ENCODE results near the gene XPO6. TPM values are rescaled to one million over a fixed set of nuclear protein-coding genes. Genes with fewer than 3 reads are reported as not detected.

The XPO6 gene
- total RNA-seq, 2 experiments from 2014 or later, result 130 to 167 TPM

- Histone ChIP-seq H3K36me3 (ENCODE audit: insufficient read depth, low read length) (peaks cover 53% of the 10 kb centered on the region), H3K4me1 (ENCODE audit: insufficient read depth, low read length, poor library complexity, severe bottlenecking) (peaks cover 25% of the 10 kb centered on the region), H3K4me2 (ENCODE audit: low read length) (peak overlapping the region; percentile 84), H3K9me2 (ENCODE audit: insufficient read depth, low read length) (no peaks in the 10 kb centered on the region), H3K9me3 (ENCODE audit: low read length) (no peaks in the 10 kb centered on the region), H2AFZ (ENCODE audit: low read length) (no peak overlapping the region), H3K79me2 (ENCODE audit: insufficient read depth, low read depth, low read length) (peaks cover 60% of the 10 kb centered on the region), H4K20me1 (ENCODE audit: insufficient read depth, low read length) (peaks cover 13% of the 10 kb centered on the region), H3K27ac (ENCODE audit: low read depth, low read length, poor library complexity, severe bottlenecking) (peak overlapping the region; percentile 53), H3K4me3 (ENCODE audit: low read depth, low read length, poor library complexity, severe bottlenecking) (peak overlapping the region; percentile 81)
- ChIA-PET POLR2A (interaction anchor here (0.6 to 1.8 kb wide), 6 partner anchors 10 to 69 kb away, joined by 3 to 11 read pairs (median 5); no protein-coding TSS in a partner anchor), CTCF (ENCODE audit: unreplicated experiment) (no interaction called here)
- DNase-seq (ENCODE audit: low spot score), result no peak
- TSS peak; percentile 42 for BruUV-seq (replicated peaks)
- intact Hi-C loops (cut with micrococcal nuclease; ENCODE audit: unreplicated experiment), result no loop called here
- TF ChIP-seq, protein P1, sequence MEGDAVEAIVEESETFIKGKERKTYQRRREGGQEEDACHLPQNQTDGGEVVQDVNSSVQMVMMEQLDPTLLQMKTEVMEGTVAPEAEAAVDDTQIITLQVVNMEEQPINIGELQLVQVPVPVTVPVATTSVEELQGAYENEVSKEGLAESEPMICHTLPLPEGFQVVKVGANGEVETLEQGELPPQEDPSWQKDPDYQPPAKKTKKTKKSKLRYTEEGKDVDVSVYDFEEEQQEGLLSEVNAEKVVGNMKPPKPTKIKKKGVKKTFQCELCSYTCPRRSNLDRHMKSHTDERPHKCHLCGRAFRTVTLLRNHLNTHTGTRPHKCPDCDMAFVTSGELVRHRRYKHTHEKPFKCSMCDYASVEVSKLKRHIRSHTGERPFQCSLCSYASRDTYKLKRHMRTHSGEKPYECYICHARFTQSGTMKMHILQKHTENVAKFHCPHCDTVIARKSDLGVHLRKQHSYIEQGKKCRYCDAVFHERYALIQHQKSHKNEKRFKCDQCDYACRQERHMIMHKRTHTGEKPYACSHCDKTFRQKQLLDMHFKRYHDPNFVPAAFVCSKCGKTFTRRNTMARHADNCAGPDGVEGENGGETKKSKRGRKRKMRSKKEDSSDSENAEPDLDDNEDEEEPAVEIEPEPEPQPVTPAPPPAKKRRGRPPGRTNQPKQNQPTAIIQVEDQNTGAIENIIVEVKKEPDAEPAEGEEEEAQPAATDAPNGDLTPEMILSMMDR (conservative IDR thresholded peaks at IDR 0.05; ENCODE audit: low read length), result no peak
- no peak for TF ChIP-seq EZH2phosphoT487 (IDR thresholded peaks at IDR 0.05; ENCODE audit: borderline replicate concordance, low read depth, low read length)
Observed at GRCh38 chr16:28210264-28210663, 1.5 kb downstream of the XPO6 start.

DNA sequence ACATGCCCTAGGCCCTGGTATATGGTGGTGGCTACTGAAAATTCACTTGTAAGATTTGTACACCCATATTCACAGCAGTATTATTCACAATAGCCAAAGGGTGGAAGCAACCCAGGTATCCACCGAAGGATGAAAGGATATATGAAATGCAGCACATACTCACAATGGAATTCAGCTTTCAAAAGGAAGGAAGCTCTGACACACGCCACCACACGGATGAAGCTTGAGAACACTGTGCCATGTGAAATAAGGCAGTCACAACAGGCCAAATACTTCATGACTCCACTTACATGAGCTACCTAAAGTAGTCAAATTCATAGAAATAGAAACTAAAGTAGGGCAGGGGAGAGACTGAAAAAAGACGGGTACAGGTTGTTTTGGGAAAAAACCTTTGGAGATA, 2.9 kb downstream of the XPO6 start:
- Histone ChIP-seq H3K36me3 (ENCODE audit: insufficient read depth, low read length) (peaks cover 67% of the 10 kb centered on the region), H3K27ac (ENCODE audit: low read depth, low read length, poor library complexity, severe bottlenecking) (no peak overlapping the region), H3K79me2 (ENCODE audit: insufficient read depth, low read depth, low read length) (peaks cover 75% of the 10 kb centered on the region), H3K4me3 (ENCODE audit: low read depth, low read length, poor library complexity, severe bottlenecking) (no peak overlapping the region), H3K9me2 (ENCODE audit: insufficient read depth, low read length) (no peaks in the 10 kb centered on the region), H3K4me1 (ENCODE audit: insufficient read depth, low read length, poor library complexity, severe bottlenecking) (peaks cover 25% of the 10 kb centered on the region), H2AFZ (ENCODE audit: low read length) (no peak overlapping the region), H3K4me2 (ENCODE audit: low read length) (peak overlapping the region; percentile 40; the same call in 1 of the 2 replicates), H3K9me3 (ENCODE audit: low read length) (no peaks in the 10 kb centered on the region), H4K20me1 (ENCODE audit: insufficient read depth, low read length) (peaks cover 18% of the 10 kb centered on the region)
- ChIA-PET POLR2A (interaction anchor here (0.8 to 1.1 kb wide), 3 partner anchors 17 to 66 kb away, joined by 3 read pairs; no protein-coding TSS in a partner anchor), CTCF (ENCODE audit: unreplicated experiment) (no interaction called here)
- intact Hi-C loops (cut with micrococcal nuclease; ENCODE audit: unreplicated experiment), result loop anchor here (5.0 kb wide), 1 partner anchor 67 kb away; no protein-coding TSS in a partner anchor
- DNase-seq (ENCODE audit: low spot score), result no peak
- TF ChIP-seq EZH2phosphoT487 (IDR thresholded peaks at IDR 0.05; ENCODE audit: borderline replicate concordance, low read depth, low read length), result no peak
- TF ChIP-seq, protein P1 (conservative IDR thresholded peaks at IDR 0.05; ENCODE audit: low read length), result no peak
- BruUV-seq (replicated peaks), result no TSS peak

DNA sequence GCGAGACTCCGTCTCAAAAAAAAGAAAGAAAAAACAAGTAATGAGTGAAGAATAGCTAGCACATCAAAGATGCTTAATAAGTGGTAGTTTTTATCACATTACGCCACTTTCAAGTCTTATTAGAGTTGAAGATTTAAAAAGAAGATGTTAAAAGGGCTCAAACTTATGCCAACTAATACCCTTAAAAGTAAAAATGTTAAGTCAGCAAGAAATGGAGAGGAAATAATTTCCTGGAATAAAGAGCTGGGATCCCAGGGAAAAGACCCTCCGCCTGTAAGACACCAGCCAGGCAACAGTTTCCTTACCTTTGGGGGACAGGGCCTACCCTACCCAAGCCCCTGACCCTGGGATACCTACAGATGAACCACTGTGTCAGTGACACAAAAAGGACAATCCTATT, 3.6 kb downstream of the XPO6 start:
- Histone ChIP-seq H3K4me2 (ENCODE audit: low read length) (peak overlapping the region; percentile 40; the same call in 1 of the 2 replicates), H2AFZ (ENCODE audit: low read length) (no peak overlapping the region), H3K4me1 (ENCODE audit: insufficient read depth, low read length, poor library complexity, severe bottlenecking) (peaks cover 25% of the 10 kb centered on the region), H3K9me3 (ENCODE audit: low read length) (no peaks in the 10 kb centered on the region), H3K36me3 (ENCODE audit: insufficient read depth, low read length) (peaks cover 74% of the 10 kb centered on the region), H3K79me2 (ENCODE audit: insufficient read depth, low read depth, low read length) (peaks cover 82% of the 10 kb centered on the region), H3K9me2 (ENCODE audit: insufficient read depth, low read length) (no peaks in the 10 kb centered on the region), H3K27ac (ENCODE audit: low read depth, low read length, poor library complexity, severe bottlenecking) (no peak overlapping the region), H3K4me3 (ENCODE audit: low read depth, low read length, poor library complexity, severe bottlenecking) (no peak overlapping the region), H4K20me1 (ENCODE audit: insufficient read depth, low read length) (peaks cover 18% of the 10 kb centered on the region)
- ChIA-PET POLR2A (interaction anchor here (0.6 kb wide), 1 partner anchor 63 kb away, joined by 3 read pairs; no protein-coding TSS in a partner anchor), CTCF (ENCODE audit: unreplicated experiment) (no interaction called here)
- TF ChIP-seq, protein P1 (conservative IDR thresholded peaks at IDR 0.05; ENCODE audit: low read length), result no peak
- TF ChIP-seq EZH2phosphoT487 (IDR thresholded peaks at IDR 0.05; ENCODE audit: borderline replicate concordance, low read depth, low read length), result no peak
- DNase-seq (ENCODE audit: low spot score), result no peak
- BruUV-seq (replicated peaks), result no TSS peak
- intact Hi-C loops (cut with micrococcal nuclease; ENCODE audit: unreplicated experiment), result loop anchor here (5.0 kb wide), 1 partner anchor 66 kb away; no protein-coding TSS in a partner anchor
